Cardiac septum (tissue), 1 donor: ENCODE results near the gene XXYLT1. TPM values are rescaled to one million over a fixed set of nuclear protein-coding genes. Genes with fewer than 3 reads are reported as not detected.
A peak's percentile ranks its signal among the peaks of the same experiment; 100 is the strongest.
"Not testable (repeated sequence)": the region's sequence is repeated elsewhere in the genome, so short reads cannot be mapped to it uniquely, and the experiment has no call there.

ENCODE experiments used
- DNase-seq: peaks from one replicate; pipeline ENCODE4 v3.0.0-alpha.2; 2020; ENCODE audit warnings: low spot score
- intact Hi-C: fragments of 100-400 bp; cut with DNase I; formaldehyde crosslinking; loops from one replicate; pipeline ENCODE4 v1.14.0; 2022
- total RNA-seq: library from RNA; stranded (reverse); fragmentation: NEBNext Ultra II Directional; extraction: Animal tissue kit (Norgen Biotek cat#: 25700); gene quantifications from one replicate; pipeline ENCODE4 v1.2.1, GENCODE V29; 2021
- donor health status: DM: no; HTN: no; CAD: no.

Gene XXYLT1
- total RNA-seq, 1 donor from 2014 or later, result 5.9 TPM

DNA sequence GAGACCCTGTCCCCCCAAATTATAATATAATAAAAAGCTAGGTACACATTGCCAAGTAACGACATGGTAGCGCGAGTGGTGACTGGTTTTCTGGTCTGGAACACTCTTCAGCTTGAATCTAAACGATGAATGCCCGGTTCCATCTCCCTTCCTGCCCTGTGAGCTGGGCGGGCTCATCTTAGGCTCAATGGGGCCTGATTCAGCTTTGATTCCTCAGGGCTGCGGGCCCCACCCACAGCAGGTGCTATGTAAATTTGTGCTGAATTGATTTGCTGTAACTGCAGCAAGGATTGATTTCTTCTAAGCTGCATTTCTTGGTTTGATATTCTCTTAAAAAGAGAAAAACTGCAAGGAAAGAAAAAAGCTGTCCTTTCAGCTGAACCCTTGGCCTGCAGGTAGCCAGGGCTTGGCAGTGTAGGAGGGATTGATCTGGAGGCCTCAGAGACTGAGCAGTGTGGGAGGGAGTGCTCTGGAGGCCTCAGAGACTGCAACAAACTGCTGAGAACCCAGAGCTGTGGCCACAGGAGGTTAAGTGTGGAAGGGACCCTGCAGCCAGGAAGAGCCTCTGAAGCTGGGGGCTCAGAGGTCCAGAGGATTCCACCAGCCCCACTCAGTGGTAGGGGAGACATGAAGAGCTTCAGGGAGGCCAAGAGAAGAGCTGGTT lies 231.6 kb downstream of the XXYLT1 start:
- DNase-seq, result peak; percentile 64
- intact Hi-C loops, result no loop called here

DNA sequence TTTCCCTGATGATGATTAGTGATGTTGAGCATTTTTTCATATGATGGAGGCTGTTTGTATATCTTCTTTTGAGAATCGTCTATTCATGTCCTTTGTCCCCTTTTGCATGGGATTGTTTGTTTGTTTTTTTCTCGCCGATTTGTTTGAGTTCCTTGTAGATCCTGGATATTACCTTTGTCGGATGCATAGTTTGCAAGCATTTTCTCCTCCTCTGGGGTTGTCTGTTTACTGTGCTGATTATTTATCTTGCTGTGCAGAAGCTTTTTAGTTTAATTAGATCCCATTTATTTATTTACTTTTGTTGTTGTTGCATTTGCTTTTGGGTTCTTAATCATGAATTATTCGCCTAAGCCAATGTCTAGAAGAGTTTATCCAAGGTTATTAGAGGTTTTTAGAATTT lies 232.8 kb downstream of the XXYLT1 start:
- intact Hi-C loops, result no loop called here

DNA sequence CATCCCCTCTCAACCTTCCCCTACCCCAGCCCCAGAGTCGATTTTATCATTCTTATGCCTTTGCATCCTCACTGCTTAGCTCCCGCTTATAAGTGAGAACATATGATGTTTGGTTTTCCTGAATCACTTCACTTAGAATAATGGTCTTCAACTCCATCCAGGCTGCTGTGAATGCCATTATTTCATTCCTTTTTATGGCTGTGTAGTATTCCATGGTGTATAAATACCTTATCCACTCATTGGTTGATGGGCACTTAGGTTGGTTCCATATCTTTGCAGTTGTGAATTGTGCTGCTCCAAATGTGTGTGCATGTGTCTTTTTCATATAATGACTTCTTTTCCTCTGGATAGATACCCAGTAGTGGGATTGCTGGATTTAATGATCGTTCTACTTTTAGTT lies 233.4 kb downstream of the XXYLT1 start:
- intact Hi-C loops, DNase-seq: not testable (repeated sequence)

More for the DNA sequence above, 232.8 kb downstream of the XXYLT1 start:
- no peak for DNase-seq

DNA sequence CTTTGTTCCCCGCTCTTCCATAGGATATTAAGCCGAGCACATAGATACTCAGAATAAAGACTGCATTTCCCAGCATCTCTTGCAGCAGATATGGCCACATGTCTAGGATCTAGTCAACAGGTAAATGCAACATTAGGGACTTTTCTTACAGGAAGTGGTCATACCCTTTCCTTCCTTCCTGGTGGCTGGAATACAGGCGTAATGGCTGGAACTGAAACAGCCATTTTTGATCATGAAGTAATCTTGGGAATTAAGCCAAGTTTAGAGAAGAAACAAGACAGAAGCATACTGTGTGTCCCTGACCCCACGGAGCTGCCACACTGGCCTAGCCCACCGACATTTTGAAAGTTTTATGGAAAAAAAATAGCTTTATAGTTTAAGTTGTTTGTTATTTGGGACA lies 234.0 kb downstream of the XXYLT1 start:
- intact Hi-C loops, result no loop called here
- no peak for DNase-seq

DNA sequence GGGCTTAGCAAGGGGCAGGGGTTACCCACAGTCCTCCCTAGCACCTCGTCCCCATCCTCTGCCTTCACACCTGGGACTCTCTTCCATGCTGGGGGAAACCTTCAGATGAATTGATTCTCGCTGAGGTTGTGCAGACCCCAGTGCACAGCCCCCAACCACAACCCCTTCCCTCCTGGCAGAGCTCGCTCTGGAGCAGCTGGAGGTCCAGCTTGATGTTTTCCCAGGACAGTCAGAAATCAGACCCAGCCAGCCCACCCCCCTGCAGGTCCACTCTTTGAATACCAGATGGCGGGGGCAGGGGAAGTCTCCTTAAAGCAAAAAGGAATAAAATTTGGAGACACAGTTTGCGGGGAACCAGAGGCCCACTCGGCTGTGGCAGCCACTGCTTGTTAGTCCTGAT lies 234.4 kb downstream of the XXYLT1 start:
- DNase-seq, result peak; percentile 53
- intact Hi-C loops, result no loop called here

DNA sequence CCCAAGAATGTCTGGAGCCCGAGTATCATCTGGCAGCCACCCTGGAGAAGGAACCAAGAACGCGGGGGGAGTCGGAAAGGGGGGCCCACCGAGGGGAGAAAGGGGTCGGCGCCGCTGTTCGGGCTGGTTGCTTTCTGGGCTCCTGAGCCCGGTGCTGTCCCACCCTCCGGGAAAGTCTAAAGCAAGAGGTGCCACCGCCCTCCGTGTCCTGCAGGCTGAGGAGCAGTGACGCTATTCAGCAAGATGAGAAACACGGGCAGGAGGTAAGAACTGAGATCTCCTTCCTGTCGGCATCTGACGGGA lies 234.8 kb downstream of the XXYLT1 start:
- peak; percentile 49 for DNase-seq
- intact Hi-C loops, result no loop called here

DNA sequence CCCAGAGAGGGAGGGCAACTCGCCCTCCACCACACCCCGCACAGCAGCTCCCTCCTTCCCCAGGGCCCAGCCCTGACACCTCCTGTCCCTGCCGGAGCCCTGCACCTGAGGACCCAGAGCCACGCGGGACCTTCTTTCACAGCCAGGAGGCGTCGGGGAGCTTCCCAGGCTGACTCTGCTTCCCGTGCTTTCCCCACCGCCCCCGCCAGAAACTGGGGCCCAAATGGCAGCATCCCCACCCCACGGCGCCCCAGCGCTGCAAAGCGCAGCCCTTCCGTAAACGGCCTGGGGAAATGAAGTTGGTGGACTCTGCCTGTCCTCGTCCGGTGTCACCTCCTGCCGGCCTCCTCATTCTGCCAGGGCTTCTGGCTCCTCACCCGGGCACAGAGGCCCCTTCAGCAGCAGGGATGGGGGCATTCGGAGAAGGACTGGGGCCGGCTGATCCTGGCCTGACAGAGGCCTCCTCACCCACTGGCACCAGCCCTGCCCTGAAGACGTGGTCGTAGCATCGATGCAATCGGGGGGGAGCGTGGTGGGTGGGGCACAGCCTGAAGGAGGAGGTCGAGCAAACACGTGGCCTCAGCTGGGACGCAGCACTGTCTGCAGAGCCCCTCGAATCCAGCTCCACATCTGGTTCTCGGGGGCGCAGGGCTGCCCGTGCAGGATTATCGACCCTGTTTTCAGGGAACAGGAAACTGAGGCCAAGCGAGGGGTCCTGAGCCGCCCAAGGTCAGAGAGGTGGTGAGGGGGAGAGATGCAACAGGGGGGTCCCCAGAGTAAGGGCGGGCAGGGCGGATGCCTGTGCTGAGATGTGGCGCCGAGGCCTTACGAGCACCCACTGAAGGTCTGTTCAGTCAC lies 235.4 kb downstream of the XXYLT1 start:
- intact Hi-C loops, result no loop called here
- peak; percentile 71 for DNase-seq

DNA sequence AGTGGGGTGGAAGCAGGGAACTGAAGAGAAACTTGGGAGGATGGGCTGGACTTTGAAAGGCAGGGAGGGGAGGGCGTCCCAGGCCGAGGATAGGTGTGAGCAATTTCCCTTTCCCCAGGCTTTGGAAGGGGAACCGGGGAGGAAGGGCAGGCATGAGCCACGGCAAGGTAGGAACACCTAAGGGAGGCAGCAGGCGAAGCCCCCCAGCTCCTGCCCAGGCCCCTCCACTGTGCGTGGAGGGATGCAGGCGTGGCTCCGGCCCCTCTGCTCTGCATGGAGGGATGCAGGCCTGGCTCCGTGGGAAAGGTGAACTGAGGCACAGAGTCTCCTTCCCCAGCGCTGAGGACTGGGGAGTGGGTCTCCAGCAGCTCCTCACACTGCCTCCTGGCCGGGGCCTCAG lies 236.4 kb downstream of the XXYLT1 start:
- DNase-seq, result peak; percentile 67
- intact Hi-C loops, result no loop called here

DNA sequence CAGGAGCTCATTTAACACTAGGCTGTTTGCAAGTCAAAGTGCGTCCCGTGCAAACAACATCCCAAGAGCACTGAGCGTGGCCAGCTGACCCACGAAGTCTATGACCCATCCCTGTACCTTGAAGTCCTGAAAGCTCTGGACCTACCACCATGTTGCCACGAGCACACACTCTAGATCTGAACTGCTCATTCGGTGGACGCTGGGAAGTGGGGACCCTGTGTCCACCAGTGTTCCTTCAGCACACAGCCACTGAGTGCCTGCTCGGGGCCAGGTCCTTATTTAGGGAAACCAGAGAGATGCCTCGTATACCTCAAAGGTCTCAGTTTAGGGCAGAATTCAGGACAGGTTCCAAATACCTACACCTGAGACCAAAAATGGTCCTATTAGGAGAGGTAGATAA lies 236.9 kb downstream of the XXYLT1 start:
- intact Hi-C loops, result no loop called here
- peak; percentile 61 for DNase-seq

DNA sequence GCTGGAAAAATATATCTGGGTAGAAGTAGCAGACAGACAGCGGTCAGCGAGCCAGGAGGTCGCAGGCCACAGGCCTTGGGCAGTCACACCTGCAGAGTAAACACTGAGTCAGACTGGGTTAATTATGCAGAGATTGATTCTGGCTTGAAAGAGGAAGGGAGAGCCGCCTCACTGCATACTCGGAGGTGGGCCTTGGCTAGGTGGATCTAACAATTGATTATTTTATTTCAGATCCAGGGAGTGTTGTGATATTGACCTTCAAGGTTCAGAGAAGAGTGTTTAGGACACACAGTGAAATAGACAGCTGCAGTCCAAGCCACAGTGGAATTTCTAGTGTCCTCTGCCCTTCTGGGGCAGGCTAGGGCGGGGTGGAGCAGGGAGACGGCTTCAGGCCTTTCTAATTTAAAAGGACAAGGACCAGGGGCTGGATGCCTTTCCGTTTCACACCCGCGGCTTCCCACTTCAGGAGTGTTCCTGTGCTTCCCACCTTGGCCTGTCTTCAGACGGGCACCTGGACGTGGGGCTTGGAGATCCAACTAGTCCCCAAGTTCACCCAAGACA lies 237.3 kb downstream of the XXYLT1 start:
- peak; percentile 66 for DNase-seq
- intact Hi-C loops, result no loop called here

DNA sequence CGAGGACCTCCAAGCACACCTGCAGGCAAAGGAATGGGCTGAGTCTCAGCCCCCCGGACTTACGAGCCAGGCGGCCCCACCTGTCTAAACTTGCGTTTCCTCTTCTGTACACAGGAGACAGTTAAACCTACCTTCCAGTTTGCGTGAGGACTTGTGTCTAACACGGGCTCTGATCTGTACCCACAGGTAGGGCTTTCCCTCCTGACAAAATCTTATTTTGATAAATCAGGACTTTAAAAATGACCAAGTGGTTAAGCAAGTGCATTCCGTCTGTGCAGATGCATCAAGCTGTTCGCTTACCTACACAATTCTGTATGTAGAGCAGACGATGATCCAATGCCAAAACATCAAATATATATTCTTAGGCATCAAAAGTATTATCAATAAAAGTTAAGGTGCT lies 238.0 kb downstream of the XXYLT1 start:
- peak; percentile 27 for DNase-seq

DNA sequence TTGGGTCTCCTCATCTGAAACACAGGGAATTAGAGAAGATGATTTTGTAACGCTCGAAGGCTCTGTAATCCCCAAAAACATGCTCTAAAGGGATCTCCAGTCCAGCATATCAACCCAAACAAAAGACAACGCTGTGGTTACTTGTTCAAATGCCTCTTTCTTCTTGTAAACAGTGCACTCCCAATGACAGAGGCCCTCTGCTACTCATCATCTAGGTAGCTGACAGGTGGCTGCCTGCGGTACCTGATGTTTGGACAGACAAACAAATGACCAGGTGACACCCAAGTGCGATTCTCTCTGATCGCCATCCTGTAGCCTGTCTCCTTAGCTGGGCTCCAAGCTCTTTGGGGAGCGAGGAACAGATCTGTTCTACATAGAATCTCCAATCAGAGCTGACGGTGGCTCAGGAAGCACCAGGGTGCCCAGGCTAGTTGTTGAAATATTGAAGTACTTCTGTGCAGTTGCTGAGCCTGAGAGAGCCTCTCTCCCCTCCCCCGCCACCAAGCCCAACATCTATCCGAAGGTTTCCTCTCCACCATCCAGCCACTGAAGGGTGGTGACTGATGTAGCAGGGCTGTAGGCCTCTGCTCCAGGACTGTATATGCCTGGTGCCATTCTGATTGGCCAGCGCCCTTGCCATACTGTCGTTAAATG lies 238.7 kb downstream of the XXYLT1 start:
- intact Hi-C loops, result no loop called here
- DNase-seq, result peak; percentile 54

More for the DNA sequence above, 238.0 kb downstream of the XXYLT1 start:
- intact Hi-C loops, result no loop called here

DNA sequence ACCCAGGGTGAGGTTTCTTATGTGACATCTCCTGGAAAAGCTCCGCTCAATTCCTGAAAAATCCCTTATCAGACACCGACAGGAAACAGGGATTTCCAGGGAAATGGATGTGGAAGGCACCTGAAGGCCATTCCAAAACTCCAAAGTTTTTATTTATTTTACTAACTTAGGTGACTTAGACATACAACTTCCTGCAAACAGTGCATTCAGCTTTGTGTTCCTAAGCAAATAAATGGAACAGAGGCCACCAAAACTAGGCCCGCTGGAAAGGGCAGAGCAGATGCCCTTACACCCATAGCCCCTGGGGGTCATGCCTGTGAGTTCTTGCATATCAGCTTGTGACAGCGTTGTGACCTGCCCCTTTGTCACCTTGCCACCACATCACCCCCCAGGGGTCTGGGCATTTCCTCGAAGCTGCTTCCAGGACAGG lies 239.4 kb downstream of the XXYLT1 start:
- peak; percentile 66 for DNase-seq
- intact Hi-C loops, result loop anchor here (1.0 kb wide), 1 partner anchor 71 kb away; no protein-coding TSS in a partner anchor

DNA sequence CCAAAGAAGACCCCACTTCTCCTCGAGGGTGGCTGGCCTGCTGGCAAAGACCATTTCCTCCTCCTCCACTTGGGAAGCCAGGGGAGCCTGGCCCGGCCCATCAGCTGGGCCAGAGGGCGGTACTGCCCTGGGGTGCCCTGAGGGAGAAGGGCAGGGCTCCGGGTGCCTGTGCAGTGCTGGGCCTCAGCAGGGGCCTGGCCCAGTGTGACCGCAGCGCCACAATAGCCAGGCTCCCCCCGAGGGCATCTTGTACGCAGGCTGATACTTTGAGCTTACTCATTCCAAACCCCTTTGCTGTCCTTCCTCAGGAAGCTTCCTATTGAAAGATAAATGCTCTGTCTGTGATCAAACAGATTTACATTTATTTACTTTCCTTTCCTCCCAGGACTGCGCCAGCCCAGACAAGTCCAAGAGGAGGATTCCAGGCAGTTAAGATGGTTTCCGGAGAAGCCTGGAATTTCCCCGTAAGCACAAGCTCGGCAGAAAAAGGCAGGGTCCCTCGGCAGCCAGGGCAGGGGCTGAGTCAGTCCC lies 240.1 kb downstream of the XXYLT1 start:
- peak; percentile 63 for DNase-seq
- intact Hi-C loops, result loop anchor here (1.0 kb wide), 1 partner anchor 71 kb away; no protein-coding TSS in a partner anchor

DNA sequence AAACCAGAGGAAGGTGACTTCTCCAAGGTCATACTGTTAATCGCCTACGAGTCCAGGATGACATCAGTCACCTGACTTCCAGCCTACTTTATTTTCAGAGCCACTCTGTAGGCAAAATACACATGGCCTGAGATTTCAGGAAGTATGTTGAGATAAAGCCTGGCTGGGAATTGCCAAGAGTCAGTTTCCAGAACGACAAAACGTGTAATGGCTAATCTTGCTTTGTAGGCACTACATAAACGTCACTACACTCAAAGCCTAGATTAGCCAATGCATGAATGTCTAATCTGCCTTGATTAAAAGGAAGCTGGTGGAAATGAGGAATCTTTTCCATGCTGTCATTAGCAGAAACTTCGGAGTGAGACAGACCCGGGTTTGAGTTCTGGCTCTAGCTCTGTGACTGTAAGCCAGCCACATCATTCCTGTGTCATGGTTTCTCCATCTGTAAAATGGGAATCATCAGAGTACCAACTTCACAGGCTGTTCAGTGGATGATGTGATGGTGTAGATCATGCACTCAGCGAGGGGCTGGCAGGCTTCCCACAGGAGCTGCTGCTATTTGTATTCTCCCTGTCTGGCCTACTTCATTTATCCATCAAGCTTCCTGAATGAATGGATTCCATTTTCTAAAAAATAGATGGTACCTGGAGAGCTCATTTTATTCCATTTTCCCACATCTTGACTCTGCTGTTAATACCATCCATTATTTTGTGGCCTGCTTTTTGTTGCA lies 241.9 kb downstream of the XXYLT1 start:
- intact Hi-C loops, result loop anchor here (2.0 kb wide), 1 partner anchor 52 kb away; no protein-coding TSS in a partner anchor
- DNase-seq, result peak; percentile 60

DNA sequence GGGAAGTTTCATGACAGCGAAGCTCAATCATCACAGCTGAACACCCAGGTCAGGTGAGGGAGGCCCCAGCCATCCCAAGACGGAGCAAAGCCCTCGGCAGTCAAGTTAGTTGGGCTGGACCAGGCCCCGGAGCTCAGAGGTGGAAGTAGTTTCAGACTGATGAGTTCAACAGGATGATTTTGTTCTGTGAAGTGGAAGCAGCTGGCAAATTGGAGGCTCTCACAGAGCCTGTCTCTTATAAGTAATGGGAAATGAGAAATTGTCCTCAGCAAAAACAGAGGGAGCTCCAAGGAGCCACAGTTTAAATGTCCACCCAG lies 245.1 kb downstream of the XXYLT1 start:
- intact Hi-C loops, result no loop called here
- DNase-seq, result peak; percentile 43

DNA sequence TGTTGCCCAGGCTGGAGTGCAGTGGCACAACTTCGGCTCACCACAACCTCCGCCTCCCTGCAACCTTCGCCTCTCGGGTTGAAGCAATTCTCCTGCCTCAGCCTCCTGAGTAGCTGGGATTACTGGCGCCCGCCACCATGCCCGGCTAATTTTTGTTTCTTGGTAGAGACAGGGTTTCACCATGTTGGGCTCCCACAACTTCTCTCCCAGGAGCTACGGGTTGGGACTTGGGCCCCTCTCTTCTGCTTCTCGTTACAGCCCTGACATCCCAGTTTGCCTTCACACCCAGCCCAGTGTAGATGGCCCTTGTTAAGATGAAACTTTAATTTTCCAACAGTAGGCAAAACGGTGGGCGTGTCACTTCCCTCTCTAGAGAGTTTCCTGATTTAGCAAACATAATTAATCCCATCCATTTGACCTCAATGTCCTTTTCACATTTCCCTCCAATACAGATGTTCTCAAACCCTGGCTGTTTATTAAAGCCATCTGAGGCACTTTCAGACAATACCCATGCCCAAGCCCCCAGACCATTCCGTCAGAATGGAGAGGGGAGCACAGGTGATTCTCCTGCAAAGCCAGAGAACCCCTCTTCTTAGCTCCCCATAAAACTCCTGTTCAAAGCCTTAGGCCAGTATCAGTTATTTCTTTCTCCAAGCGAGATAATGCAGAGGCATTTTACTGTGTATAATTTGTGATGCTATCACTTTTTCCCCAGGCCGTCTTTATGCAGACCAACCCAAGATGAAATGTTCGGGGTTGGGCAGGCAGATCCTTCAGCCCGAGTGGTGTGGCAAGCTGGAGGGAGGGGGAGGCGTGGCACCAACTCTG lies 245.7 kb downstream of the XXYLT1 start:
- DNase-seq, result peak; percentile 65
- intact Hi-C loops, result no loop called here

DNA sequence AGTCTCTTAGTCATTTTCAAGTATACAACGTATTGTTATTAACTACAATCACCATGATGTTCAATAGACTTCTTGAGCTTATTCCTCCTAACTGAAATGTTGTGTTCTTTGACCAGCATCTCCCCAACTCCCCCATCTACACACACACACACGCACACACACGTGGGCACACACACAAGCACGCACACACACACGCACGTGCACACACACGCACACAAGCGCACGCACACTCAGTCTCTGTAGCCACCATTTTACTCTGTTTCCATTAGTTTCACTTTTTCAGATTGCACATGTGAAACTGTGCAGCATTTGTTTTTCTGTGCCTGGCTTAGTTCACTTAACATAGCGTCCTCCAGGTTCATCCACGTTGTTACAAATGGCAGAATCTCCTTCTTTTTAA lies 247.0 kb downstream of the XXYLT1 start:
- peak; percentile 5 for DNase-seq
- intact Hi-C loops, result no loop called here

DNA sequence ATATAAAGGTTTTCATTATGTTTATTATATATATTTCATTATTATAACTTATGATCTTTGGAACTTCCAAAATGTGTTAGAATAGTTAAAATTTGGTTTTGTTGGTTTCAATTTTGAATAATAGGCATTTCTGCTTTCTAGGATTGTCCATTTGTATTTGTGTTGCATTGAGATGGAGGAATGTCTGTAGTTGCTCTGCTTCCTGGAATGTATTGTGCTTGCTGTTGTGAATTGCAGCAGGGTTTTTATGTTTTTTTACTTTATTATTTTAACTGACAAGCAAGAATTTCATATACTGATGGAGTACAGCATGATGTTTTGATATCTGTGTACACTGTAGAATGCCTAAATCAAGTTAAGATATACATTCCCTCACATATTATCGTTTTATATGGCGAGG lies 247.4 kb downstream of the XXYLT1 start:
- no peak for DNase-seq

More for the DNA sequence above, 247.4 kb downstream of the XXYLT1 start:
- intact Hi-C loops, result no loop called here
